Left ventricle myocardium inferior (tissue), 1 donor: ENCODE measurements around the gene PCNX3. TPM values are rescaled to one million over a fixed set of nuclear protein-coding genes. Genes with fewer than 3 reads are reported as not detected.
A peak's percentile ranks its signal among the peaks of the same experiment; 100 is the strongest.

ENCODE experiments used
- DNase-seq: peaks from one replicate; pipeline ENCODE4 v3.0.0-alpha.2; 2020
- H3K27ac ChIP-seq: fragments of 200-600 bp; replicated peaks from 2 replicates; pipeline ENCODE4 v1.8.0; 2021
- H3K27me3 ChIP-seq: fragments of 200-600 bp; 2 replicates; pipeline ENCODE4 v1.8.0; 2021; ENCODE audit warnings: low read depth
- H3K36me3 ChIP-seq: fragments of 200-600 bp; 2 replicates; pipeline ENCODE4 v1.8.0; 2021
- H3K4me1 ChIP-seq: fragments of 200-600 bp; 2 replicates; pipeline ENCODE4 v1.8.0; 2021
- H3K4me3 ChIP-seq: fragments of 200-600 bp; 2 replicates; pipeline ENCODE4 v1.8.0; 2021; ENCODE audit warnings: mild to moderate bottlenecking, moderate library complexity
- H3K9me3 ChIP-seq: fragments of 200-600 bp; replicated peaks from 2 replicates; pipeline ENCODE4 v1.8.0; 2021
- CTCF ChIP-seq: fragments of 200-600 bp; IDR thresholded peaks from 2 replicates; pipeline ENCODE4 v1.8.0; 2021; ENCODE audit warnings: antibody characterized with exemption, mild to moderate bottlenecking, borderline replicate concordance
- intact Hi-C: fragments of 100-400 bp; cut with micrococcal nuclease; formaldehyde crosslinking; loops from one replicate; pipeline ENCODE4 v1.11.0; 2022
- total RNA-seq: library from RNA; stranded (reverse); fragmentation: NEBNext Ultra II Directional; extraction: Animal tissue kit (Norgen Biotek cat#: 25700); gene quantifications from one replicate; pipeline ENCODE4 v1.2.1, GENCODE V29; 2021
- donor health status: DM: no; HTN: yes; CAD: no; lungs with severe emphysema.

Gene PCNX3
- total RNA-seq, 1 donor from 2014 or later, result 11.9 TPM

GRCh38 chr11:65575568-65576231, 39.9 kb upstream of the PCNX3 start, which contains the start of gene EHBP1L1:
TSS of gene EHBP1L1 (plus strand) at chr11:65576053. CDS start at chr11:65576303, 250 bp downstream.
- Histone ChIP-seq H3K27ac (peak within 1 kb of the TSS; percentile 97), H3K4me1 (peaks cover 74% of the 10 kb centered on the region), H3K4me3 (peak within 1 kb of the TSS; percentile 86), H3K27me3 (no peaks in the 10 kb centered on the region), H3K36me3 (peaks cover 24% of the 10 kb centered on the region), H3K9me3 (no peaks in the 10 kb centered on the region)
- DNase-seq, result peak; percentile 81
- TF ChIP-seq CTCF, result no peak
- intact Hi-C loops, result no loop called here

- H3K27me3 ChIP-seq, result no peaks in the 10 kb centered on the region
- peaks cover 30% of the 10 kb centered on the region for H3K36me3 ChIP-seq
- peaks cover 68% of the 10 kb centered on the region for H3K4me1 ChIP-seq
- no peak for DNase-seq
- intact Hi-C loops, result no loop called here
- peak overlapping the region; percentile 86 for H3K4me3 ChIP-seq
- TF ChIP-seq CTCF, result no peak
- H3K27ac ChIP-seq, result peak overlapping the region; percentile 97
- no peaks in the 10 kb centered on the region for H3K9me3 ChIP-seq
Measured at GRCh38 chr11:65576232-65576866, 39.2 kb upstream of the PCNX3 start.

GRCh38 chr11:65576867-65577755, 38.5 kb upstream of the PCNX3 start:
- peaks cover 38% of the 10 kb centered on the region for H3K36me3 ChIP-seq
- DNase-seq, result peak; percentile 55
- peak overlapping the region; percentile 97 for H3K27ac ChIP-seq
- no peak for TF ChIP-seq CTCF
- no peaks in the 10 kb centered on the region for H3K27me3 ChIP-seq
- intact Hi-C loops, result no loop called here
- no peaks in the 10 kb centered on the region for H3K9me3 ChIP-seq
- peaks cover 60% of the 10 kb centered on the region for H3K4me1 ChIP-seq
- H3K4me3 ChIP-seq, result peak overlapping the region; percentile 86

- peak overlapping the region; percentile 97 for H3K27ac ChIP-seq
- peaks cover 43% of the 10 kb centered on the region for H3K36me3 ChIP-seq
- H3K4me1 ChIP-seq, result peaks cover 58% of the 10 kb centered on the region
- H3K27me3 ChIP-seq, result no peaks in the 10 kb centered on the region
- H3K9me3 ChIP-seq, result no peaks in the 10 kb centered on the region
- no peak for TF ChIP-seq CTCF
- intact Hi-C loops, result no loop called here
- DNase-seq, result no peak
- peak overlapping the region; percentile 86 for H3K4me3 ChIP-seq
Measured at GRCh38 chr11:65577756-65578109, 37.8 kb upstream of the PCNX3 start.

GRCh38 chr11:65578134-65578533, 37.4 kb upstream of the PCNX3 start:
- intact Hi-C loops, result no loop called here
- Histone ChIP-seq H3K4me1 (peaks cover 54% of the 10 kb centered on the region), H3K27me3 (no peaks in the 10 kb centered on the region), H3K36me3 (peaks cover 43% of the 10 kb centered on the region), H3K9me3 (no peaks in the 10 kb centered on the region), H3K27ac (peak overlapping the region; percentile 97), H3K4me3 (peak overlapping the region; percentile 86)
- TF ChIP-seq CTCF, result no peak
- no peak for DNase-seq
